IPS-15b (cell line): ENCODE measurements around the gene SUPT20H.

Source experiments
- H3K27me3 ChIP-seq: one replicate; pipeline ENCODE4 v1.6.1; 2013; ENCODE audit warnings: low read length; ENCODE audit not compliant: control insufficient read depth, insufficient read depth
- H3K36me3 ChIP-seq: one replicate; pipeline ENCODE4 v1.6.1; 2013; ENCODE audit warnings: low read length; ENCODE audit not compliant: control insufficient read depth, insufficient read depth
- H3K4me1 ChIP-seq: one replicate; pipeline ENCODE4 v1.6.1; 2013; ENCODE audit warnings: mild to moderate bottlenecking, low read length; ENCODE audit not compliant: control insufficient read depth, insufficient read depth
- H3K4me3 ChIP-seq: one replicate; pipeline ENCODE4 v1.5.1; 2013; ENCODE audit warnings: low read depth, low read length
- H3K9ac ChIP-seq: one replicate; pipeline ENCODE4 v1.6.1; 2013; ENCODE audit warnings: low read depth, mild to moderate bottlenecking, low read length
- H3K9me3 ChIP-seq: one replicate; pipeline ENCODE4 v1.6.1; 2013; ENCODE audit warnings: mild to moderate bottlenecking, low read length; ENCODE audit not compliant: control insufficient read depth, insufficient read depth

SUPT20H gene

DNA sequence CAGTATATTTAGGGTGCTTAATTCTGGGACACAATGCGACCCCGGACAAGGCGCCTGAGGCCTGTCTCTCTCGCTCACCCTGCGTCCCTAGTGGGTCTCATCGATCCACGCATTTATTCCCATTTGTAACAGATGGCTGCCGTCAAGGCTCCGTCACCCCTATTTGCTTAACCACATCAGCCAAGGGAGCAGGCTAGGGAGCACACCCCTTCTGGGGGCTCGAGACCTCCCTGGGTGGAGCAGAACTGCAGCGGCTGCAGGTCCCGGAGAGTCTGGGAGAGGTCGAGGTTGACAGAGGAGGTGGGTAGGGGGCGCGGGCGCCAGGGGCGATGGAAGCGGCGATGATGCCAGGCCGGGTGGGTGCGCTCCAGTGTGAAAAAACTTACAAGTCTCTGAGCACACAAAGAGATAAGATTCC lies 60.9 kb downstream of the SUPT20H start:
- Histone ChIP-seq H3K9me3 (no peaks in the 10 kb centered on the region), H3K4me1 (no peaks in the 10 kb centered on the region), H3K27me3 (no peaks in the 10 kb centered on the region), H3K9ac (peak overlapping the region; percentile 91), H3K4me3 (peak overlapping the region; percentile 92), H3K36me3 (no peaks in the 10 kb centered on the region)

DNA sequence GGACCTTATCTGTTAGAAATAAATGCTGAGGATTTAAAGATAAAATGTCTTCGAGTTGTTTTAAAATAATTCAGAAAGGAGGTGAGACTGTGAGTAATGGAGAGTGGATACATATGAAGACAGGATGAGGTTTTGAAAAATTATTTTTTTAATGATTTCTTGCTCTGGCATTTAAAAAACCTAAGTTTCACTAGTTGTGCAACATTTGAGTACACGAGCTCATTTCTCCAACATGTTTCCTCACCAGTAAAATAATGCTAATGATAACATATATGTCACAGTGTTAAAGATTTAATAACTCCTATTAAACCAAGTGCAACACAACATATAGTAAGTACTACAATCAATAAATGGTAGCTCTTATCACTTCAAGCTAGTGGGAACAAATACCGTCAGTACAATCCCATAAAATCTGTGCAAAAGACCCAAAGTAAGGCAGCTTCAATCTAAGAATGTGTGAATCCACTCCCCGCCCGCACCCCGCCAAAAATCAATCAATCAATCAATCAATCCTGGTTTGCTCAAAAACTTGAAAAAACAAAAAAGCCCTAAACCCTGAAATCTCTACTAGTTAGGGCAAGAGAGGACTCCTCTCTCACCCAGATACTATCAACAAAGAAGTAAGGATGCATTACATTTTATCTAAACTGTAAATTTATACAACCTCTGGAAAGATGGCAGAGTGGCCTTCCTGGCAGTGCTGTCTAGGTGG lies 61.6 kb downstream of the SUPT20H start:
- Histone ChIP-seq H3K36me3 (peaks cover 6% of the 10 kb centered on the region), H3K4me1 (no peaks in the 10 kb centered on the region), H3K27me3 (no peaks in the 10 kb centered on the region), H3K4me3 (peak overlapping the region; percentile 92), H3K9me3 (no peaks in the 10 kb centered on the region), H3K9ac (peak overlapping the region; percentile 91)

DNA sequence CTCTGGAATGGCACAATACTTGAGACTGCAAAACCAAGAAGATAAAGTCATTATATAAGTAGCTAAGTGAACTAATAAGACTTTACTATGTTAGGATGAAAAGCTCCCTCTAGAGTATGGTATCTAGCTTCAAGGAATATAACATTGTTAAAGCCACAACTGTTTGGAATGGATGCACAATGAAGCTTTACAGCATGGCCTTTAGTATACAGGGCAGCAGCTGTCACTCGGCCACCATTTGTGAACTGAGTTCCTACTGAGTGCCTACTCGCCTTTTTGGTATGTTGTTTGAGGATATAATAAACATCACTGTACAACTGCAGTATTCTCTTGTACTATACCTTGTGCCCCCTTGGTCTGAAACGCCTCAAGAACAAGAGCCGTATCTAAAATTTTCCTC lies 67.1 kb downstream of the SUPT20H start:
- H3K4me3 ChIP-seq, result no peak overlapping the region
- no peaks in the 10 kb centered on the region for H3K4me1 ChIP-seq
- H3K9me3 ChIP-seq, result no peaks in the 10 kb centered on the region
- H3K27me3 ChIP-seq, result no peaks in the 10 kb centered on the region
- peaks cover 20% of the 10 kb centered on the region for H3K36me3 ChIP-seq
- no peak overlapping the region for H3K9ac ChIP-seq

- H3K9ac ChIP-seq, result no peak overlapping the region
- no peaks in the 10 kb centered on the region for H3K4me1 ChIP-seq
- H3K27me3 ChIP-seq, result no peaks in the 10 kb centered on the region
- no peaks in the 10 kb centered on the region for H3K9me3 ChIP-seq
- peaks cover 8% of the 10 kb centered on the region for H3K36me3 ChIP-seq
- no peak overlapping the region for H3K4me3 ChIP-seq
Observed at GRCh38 chr13:36986462-36987240, 72.8 kb downstream of the SUPT20H start.

- H3K9ac ChIP-seq, result no peak overlapping the region
- no peaks in the 10 kb centered on the region for H3K9me3 ChIP-seq
- H3K27me3 ChIP-seq, result no peaks in the 10 kb centered on the region
- H3K36me3 ChIP-seq, result peaks cover 5% of the 10 kb centered on the region
- no peak overlapping the region for H3K4me3 ChIP-seq
- H3K4me1 ChIP-seq, result no peaks in the 10 kb centered on the region
Observed at GRCh38 chr13:36981156-36981743, 78.2 kb downstream of the SUPT20H start.

DNA sequence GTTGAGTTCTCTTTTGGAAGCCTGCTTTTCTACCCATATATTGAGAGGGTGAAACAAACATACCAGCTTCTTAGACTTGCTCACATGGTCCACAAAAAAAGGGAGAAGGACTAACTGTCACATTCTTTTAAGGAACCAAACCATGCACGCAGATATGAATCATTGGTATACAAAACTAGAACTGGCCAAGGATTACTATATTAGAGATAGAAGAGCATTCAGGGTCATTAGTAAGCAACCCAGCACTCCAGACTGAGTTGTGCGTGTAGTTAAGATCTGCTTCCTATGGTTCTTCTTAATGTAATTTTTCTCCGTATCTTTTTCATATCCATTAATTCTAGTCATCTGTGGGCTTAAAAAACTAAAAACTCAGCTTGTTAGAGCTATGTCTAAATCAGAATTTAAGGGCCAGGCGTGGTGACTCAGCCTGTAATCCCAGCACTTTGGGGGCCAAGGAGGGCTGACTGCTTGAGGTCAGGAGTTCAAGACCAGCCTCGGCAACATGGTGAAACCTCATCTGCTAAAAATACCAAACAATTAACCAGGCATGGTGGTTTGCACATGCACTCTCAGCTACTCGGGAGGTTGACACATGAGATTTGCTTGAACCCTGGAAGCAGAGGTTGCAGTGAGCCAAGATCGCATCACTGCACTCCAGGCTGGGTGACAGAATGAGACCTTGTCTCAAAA lies 80.0 kb downstream of the SUPT20H start:
- Histone ChIP-seq H3K36me3 (peaks cover 5% of the 10 kb centered on the region), H3K27me3 (no peaks in the 10 kb centered on the region), H3K4me3 (no peak overlapping the region), H3K9ac (no peak overlapping the region), H3K9me3 (no peaks in the 10 kb centered on the region), H3K4me1 (no peaks in the 10 kb centered on the region)

DNA sequence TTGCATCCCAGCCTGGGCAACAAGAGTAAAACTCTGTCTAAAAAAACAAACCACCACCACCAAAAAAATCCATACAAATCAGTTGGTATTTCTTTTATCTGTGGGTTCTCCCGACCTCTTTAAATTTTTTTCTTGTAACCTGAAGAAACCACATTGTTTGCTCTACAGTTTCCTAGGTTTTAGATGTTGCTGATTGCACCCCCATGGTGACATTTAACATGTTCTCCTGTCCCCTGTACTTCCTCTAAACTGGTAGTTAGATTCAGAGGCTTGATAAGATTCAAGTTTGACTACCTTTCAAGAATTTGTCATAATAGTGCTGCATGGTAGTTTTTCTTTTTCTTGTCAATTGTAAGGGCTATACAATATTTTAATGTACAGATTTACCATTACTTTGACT lies 84.3 kb downstream of the SUPT20H start:
- Histone ChIP-seq H3K9me3 (no peaks in the 10 kb centered on the region), H3K4me1 (no peaks in the 10 kb centered on the region), H3K27me3 (no peaks in the 10 kb centered on the region), H3K4me3 (no peak overlapping the region), H3K9ac (no peak overlapping the region), H3K36me3 (peaks cover 5% of the 10 kb centered on the region)

DNA sequence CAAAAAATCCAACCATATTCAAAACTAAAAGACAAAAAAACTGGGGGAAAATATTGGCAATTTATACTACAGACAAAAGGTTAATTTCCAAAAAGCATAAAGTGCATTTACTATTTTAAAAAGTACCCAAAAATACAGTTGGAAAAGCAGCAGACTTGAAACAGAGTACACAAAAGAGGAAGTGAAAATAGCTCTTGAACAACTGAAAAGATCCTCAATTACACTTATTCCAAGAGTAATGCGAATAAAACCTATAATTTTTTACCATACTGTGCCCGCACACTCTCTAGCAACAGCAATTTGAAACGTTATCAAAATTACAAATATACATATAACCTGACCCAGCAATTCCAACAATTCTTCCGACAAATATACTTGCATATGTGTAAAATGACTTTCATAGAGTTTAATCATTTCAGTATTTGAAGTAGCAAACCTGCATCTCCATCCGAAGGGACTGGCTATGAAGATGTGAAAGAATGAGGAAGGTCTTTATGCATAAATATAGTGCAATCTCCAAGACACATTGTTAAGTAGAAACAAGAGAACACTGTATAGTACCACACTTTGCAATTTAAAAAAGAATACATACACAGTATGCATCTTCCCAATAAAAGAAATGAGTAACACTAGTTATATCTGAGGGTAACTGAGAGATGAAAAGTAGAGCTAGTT lies 85.7 kb downstream of the SUPT20H start:
- Histone ChIP-seq H3K27me3 (no peaks in the 10 kb centered on the region), H3K4me3 (no peak overlapping the region), H3K4me1 (no peaks in the 10 kb centered on the region), H3K9ac (no peak overlapping the region), H3K9me3 (no peaks in the 10 kb centered on the region), H3K36me3 (no peaks in the 10 kb centered on the region)

DNA sequence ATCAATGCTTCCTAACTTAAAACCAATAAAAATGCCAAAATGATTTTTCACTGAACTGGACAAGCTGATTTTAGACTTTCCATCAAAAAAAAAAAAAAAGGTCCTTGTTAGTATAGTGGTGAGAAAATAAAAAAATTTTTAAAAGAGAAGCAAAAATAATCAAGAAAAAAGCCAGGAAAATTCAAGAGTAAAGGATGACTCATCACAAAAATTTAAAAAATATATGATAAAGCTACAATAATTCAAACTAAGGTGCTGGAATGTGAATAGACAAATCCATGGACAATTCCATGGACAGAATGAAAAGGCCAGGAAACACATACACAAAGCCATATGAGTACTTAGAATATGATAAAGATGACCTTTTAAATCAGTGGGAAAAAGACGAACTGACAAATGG lies 86.5 kb downstream of the SUPT20H start:
- no peak overlapping the region for H3K9ac ChIP-seq
- H3K4me1 ChIP-seq, result no peaks in the 10 kb centered on the region
- H3K4me3 ChIP-seq, result no peak overlapping the region
- no peaks in the 10 kb centered on the region for H3K36me3 ChIP-seq
- no peaks in the 10 kb centered on the region for H3K9me3 ChIP-seq
- no peaks in the 10 kb centered on the region for H3K27me3 ChIP-seq

DNA sequence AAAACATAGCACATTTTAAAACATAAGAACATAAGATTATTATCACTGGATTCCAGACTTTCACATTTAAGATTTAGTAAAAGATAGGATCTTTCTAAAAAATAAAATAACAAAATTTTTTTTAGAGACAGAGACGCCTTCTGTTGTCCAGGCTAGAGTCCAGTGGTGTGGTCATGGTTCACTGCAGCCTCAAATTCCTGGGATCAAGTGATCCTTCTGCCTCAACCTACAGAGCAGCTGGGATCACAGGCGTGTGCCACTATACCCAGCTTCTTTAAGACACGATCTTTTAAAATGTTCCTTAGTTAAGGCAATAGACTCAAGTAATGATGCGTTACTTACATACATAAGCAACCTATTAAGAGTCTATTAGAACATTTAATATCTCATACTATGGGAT lies 93.1 kb downstream of the SUPT20H start:
- no peaks in the 10 kb centered on the region for H3K9me3 ChIP-seq
- no peak overlapping the region for H3K9ac ChIP-seq
- H3K27me3 ChIP-seq, result no peaks in the 10 kb centered on the region
- H3K4me1 ChIP-seq, result no peaks in the 10 kb centered on the region
- no peaks in the 10 kb centered on the region for H3K36me3 ChIP-seq
- no peak overlapping the region for H3K4me3 ChIP-seq

- Histone ChIP-seq H3K36me3 (no peaks in the 10 kb centered on the region), H3K9ac (no peak overlapping the region), H3K9me3 (no peaks in the 10 kb centered on the region), H3K27me3 (no peaks in the 10 kb centered on the region), H3K4me1 (no peaks in the 10 kb centered on the region), H3K4me3 (no peak overlapping the region)
Observed at GRCh38 chr13:36965767-36966166, 93.7 kb downstream of the SUPT20H start.
